HG02571 (cell line): ENCODE data around the gene RPH3AL.

Experiments
- ATAC-seq: cut with Tn5 transposase; IDR thresholded peaks from one replicate; pipeline ENCODE4 v1.9.1; 2021; ENCODE audit warnings: mild to moderate bottlenecking, moderate library complexity; ENCODE audit not compliant: unreplicated experiment

The RPH3AL gene

GRCh38 chr17:163514-164098 lies 189.0 kb downstream of the RPH3AL start:
- no peak for ATAC-seq

GRCh38 chr17:162689-163088 lies 189.9 kb downstream of the RPH3AL start:
- no peak for ATAC-seq
